Measurements from ENCODE around the gene PLEKHA6. TPM values are rescaled to one million over a fixed set of nuclear protein-coding genes. Genes with fewer than 3 reads are reported as not detected.

PLEKHA6 gene
- total and polyA plus RNA-seq, 2 of the 8 experiments (the other 6 are each of a cell fraction or from before 2014, with no cell fraction given), result 4.8 to 20.2 TPM

GRCh38 chr1:204255966-204256365 lies 103.8 kb downstream of the PLEKHA6 start:
- no peak overlapping the region for H3K27ac ChIP-seq (ENCODE audit: low read depth, low read length)
- peak overlapping the region; percentile 59 to 61 for H3K4me2 ChIP-seq (ENCODE audit: insufficient read depth in 1 of 2, low read depth in 2 of 2, low read length in 2 of 2)
- TF ChIP-seq JUND (IDR thresholded peaks at IDR 0.05; ENCODE audit: low read length), result 0 out of 2 replicates have a peak, but pooled peaks have one; percentile 15
- no peak for TF ChIP-seq KDM5A (IDR thresholded peaks at IDR 0.05; ENCODE audit: low read length)
- TF ChIP-seq CTCF (IDR thresholded peaks at IDR 0.05; ENCODE audit: control extremely low read depth in 1 of 3, insufficient read depth in 1 of 3, low read depth in 1 of 3, low read length in 3 of 3), result 0 out of 4 replicates have a peak, but pooled peaks of 1 of the 3 experiments have one; percentile 1

More at GRCh38 chr1:204255966-204256365, 103.8 kb downstream of the PLEKHA6 start:
- Histone ChIP-seq H3K23ac (ENCODE audit: insufficient read length) (no peak overlapping the region), H2BK15ac (ENCODE audit: low read length) (no peak overlapping the region), H2BK20ac (ENCODE audit: low read length) (peak overlapping the region; percentile 93), H3K79me2 (ENCODE audit: control insufficient read depth in 1 of 2, insufficient read depth in 2 of 2, low read length in 2 of 2) (no peaks in the 10 kb centered on the region), H2BK5ac (ENCODE audit: low read depth, low read length) (peak overlapping the region; percentile 93), H3K4me3 (ENCODE audit: extremely low read depth in 1 of 4, insufficient read depth in 2 of 4, low read depth in 3 of 4, low read length in 4 of 4) (peak overlapping the region in 2 of 4 experiments; percentile 20 to 36; a peak in 1 of 8 replicates), H3K4me1 (replicated peaks in 1 of 4; ENCODE audit: control insufficient read depth in 3 of 4, insufficient read depth in 4 of 4, low read length in 3 of 4) (peaks cover 15 to 30% (median 21%) of the 10 kb centered on the region in 4 experiments), H3K36me3 (ENCODE audit: control insufficient read depth in 2 of 4, insufficient read depth in 4 of 4, low read length in 3 of 4) (peaks cover 0 to 4% (median 0%) of the 10 kb centered on the region in 4 experiments; a peak in 1 of 8 replicates), H3K18ac (ENCODE audit: extremely low read depth, low read length) (peak overlapping the region; percentile 96), H3K23me2 (ENCODE audit: low read depth, low read length) (no peaks in the 10 kb centered on the region), H3K9ac (replicated peaks in 1 of 4; ENCODE audit: extremely low read depth in 1 of 4, low read depth in 3 of 4, low read length in 3 of 4) (no peak overlapping the region), H4K8ac (ENCODE audit: extremely low read depth, insufficient read depth, low read length) (no peak overlapping the region), H3K9me3 (ENCODE audit: insufficient read depth in 2 of 2, low read depth in 1 of 2, low read length in 1 of 2) (no peaks in the 10 kb centered on the region), H4K5ac (ENCODE audit: insufficient read length, low read depth, low read length) (peak overlapping the region; percentile 24), H3K4ac (replicated peaks; ENCODE audit: insufficient read length, low read depth, low read length) (no peak overlapping the region), H2AK5ac (ENCODE audit: low read depth, low read length) (peak overlapping the region; percentile 91), H2AFZ (ENCODE audit: low read length) (no peak overlapping the region), H4K91ac (replicated peaks; ENCODE audit: insufficient read length, low read length) (peak overlapping the region; percentile 76), H2BK120ac (replicated peaks; ENCODE audit: low read depth, low read length) (peak overlapping the region; percentile 36), H4K20me1 (replicated peaks in 1 of 2; ENCODE audit: control insufficient read depth in 1 of 2, insufficient read depth in 2 of 2, low read length in 2 of 2) (no peaks in the 10 kb centered on the region), H3K56ac (replicated peaks; ENCODE audit: insufficient read length, low read depth, low read length) (no peak overlapping the region), H3K27me3 (replicated peaks in 1 of 4; ENCODE audit: control insufficient read depth in 3 of 4, extremely low read depth in 1 of 4, insufficient read depth in 3 of 4, low read length in 3 of 4) (no peaks in the 10 kb centered on the region), H2BK12ac (ENCODE audit: low read depth, low read length) (peak overlapping the region; percentile 95; the same call in 1 of the 2 replicates), H3K79me1 (ENCODE audit: low read depth, low read length) (no peaks in the 10 kb centered on the region), H3K14ac (ENCODE audit: insufficient read length) (no peak overlapping the region)
- WGBS, 2 experiments (ENCODE audit: extremely low coverage in 1 of 2, insufficient coverage in 1 of 2, insufficient read length in 1 of 2, insufficient replicate concordance in 2 of 2, low coverage in 1 of 2, low lambda C conversion rate in 2 of 2, missing lambda C conversion rate in 1 of 2), result 57% methylated on average over 5 of the region's 5 CpGs; no CpG with 5 or more reads in 1 of the 2 experiments
- FAIRE-seq (peak; percentile 19), DNase-seq (ENCODE audit: low read depth in 1 of 2, low spot score in 2 of 2) (no peak)
- ChIA-PET CTCF (ENCODE audit: partially characterized antibody) (interaction anchor here (0.8 to 19.1 kb wide), 18 partner anchors 9 to 143 kb away, joined by 3 to 335 read pairs (median 9); partner anchors contain the start of genes GOLT1A, KISS1 and PLEKHA6), POLR2A (ENCODE audit: partially characterized antibody) (interaction anchor here (0.8 to 1.6 kb wide), 6 partner anchors 9 to 154 kb away, joined by 3 to 6 read pairs (median 3); partner anchors contain the start of gene PLEKHA6)
